Caco-2 (cell line): ENCODE data around the gene GFOD1. TPM values are rescaled to one million over a fixed set of nuclear protein-coding genes. Genes with fewer than 3 reads are reported as not detected.

ENCODE experiments used
- BruUV-seq: library from RNA; stranded (reverse); fragments of 400-500 nt; replicated peaks from 2 replicates; lab custom pipeline; 2021; lab: Mats Ljungman, UMichigan
- CTCF ChIA-PET: fragments of 300-600 bp; sonication (Branson Sonifier 250); formaldehyde crosslinking; loops from one replicate; lab custom pipeline; 2022; ENCODE audit warnings: antibody characterized with exemption; lab: Charles Lee
- POLR2A ChIA-PET: fragments of 300-600 bp; sonication (Branson Sonifier 250); formaldehyde crosslinking; loops from one replicate; lab custom pipeline; 2022; ENCODE audit warnings: antibody characterized with exemption; lab: Charles Lee
- DNase-seq, 2 experiments: peaks; one replicate each; pipeline versions ENCODE4 v3.0.0 to v3.0.0-alpha.2; 2020 to 2022
- H3K27me3 ChIP-seq: replicated peaks from 2 replicates; pipeline ENCODE4 v1.6.0; 2011; ENCODE audit warnings: low read length; ENCODE audit not compliant: control insufficient read depth, insufficient read depth
- H3K36me3 ChIP-seq: 2 replicates; pipeline ENCODE4 v1.5.1; 2011; ENCODE audit warnings: low read length; ENCODE audit not compliant: control insufficient read depth, insufficient read depth
- H3K4me1 ChIP-seq: fragments of 250-450 bp; sonication (Bioruptor Pico); 2 replicates; pipeline ENCODE4 v1.5.1; 2020; ENCODE audit warnings: mild to moderate bottlenecking
- H3K4me3 ChIP-seq: 2 replicates; pipeline ENCODE4 v1.5.1; 2011; ENCODE audit warnings: low read depth, mild to moderate bottlenecking, control low read depth, low read length
- H3K9me3 ChIP-seq: fragments of 250-450 bp; sonication (Bioruptor Pico); 2 replicates; pipeline ENCODE4 v1.5.1; 2020; ENCODE audit warnings: mild to moderate bottlenecking, moderate library complexity
- H3K27ac Mint-ChIP-seq: one replicate; pipeline ENCODE4 v1.8.0; 2022; ENCODE audit warnings: mixed read lengths; ENCODE audit not compliant: unreplicated experiment
- H3K27me3 Mint-ChIP-seq: one replicate; pipeline ENCODE4 v1.8.0; 2022; ENCODE audit warnings: mixed read lengths; ENCODE audit not compliant: insufficient read depth, unreplicated experiment
- H3K36me3 Mint-ChIP-seq: one replicate; pipeline ENCODE4 v1.8.0; 2022; ENCODE audit warnings: mild to moderate bottlenecking, mixed read lengths; ENCODE audit not compliant: insufficient read depth, unreplicated experiment
- H3K4me1 Mint-ChIP-seq: one replicate; pipeline ENCODE4 v1.8.0; 2022; ENCODE audit warnings: low read depth, mixed read lengths; ENCODE audit not compliant: unreplicated experiment
- H3K4me3 Mint-ChIP-seq: one replicate; pipeline ENCODE4 v1.8.0; 2022; ENCODE audit warnings: mild to moderate bottlenecking, moderate library complexity, mixed read lengths; ENCODE audit not compliant: unreplicated experiment
- H3K9me3 Mint-ChIP-seq: one replicate; pipeline ENCODE4 v1.8.0; 2022; ENCODE audit warnings: mixed read lengths; ENCODE audit not compliant: unreplicated experiment
- CTCF ChIP-seq, 2 experiments: fragments of 200-600 bp in 1 of 2; IDR thresholded peaks; 1 replicate in 1 of 2; 2 replicates in 1 of 2; pipeline versions ENCODE4 v1.5.1 to v1.8.0; 2011 to 2022; ENCODE audit warnings: antibody characterized with exemption in 1 of 2, control low read depth in 1 of 2, inconsistent platforms in 1 of 2, low read depth in 1 of 2, low read length in 1 of 2, mild to moderate bottlenecking in 1 of 2, moderate library complexity in 1 of 2; ENCODE audit not compliant: insufficient read depth in 1 of 2, severe bottlenecking in 1 of 2, unreplicated experiment in 1 of 2
- intact Hi-C: fragments of 100-400 bp; cut with micrococcal nuclease; formaldehyde crosslinking; loops from one replicate; pipeline ENCODE4 v1.10.0; 2022; ENCODE audit not compliant: unreplicated experiment
- total RNA-seq: library from RNA; stranded (reverse); gene quantifications from 2 replicates; pipeline ENCODE4 v1.2.3, GENCODE V29; 2022

GFOD1 gene
- total RNA-seq, 1 experiment from 2014 or later = 0.84 TPM

GRCh38 chr6:13396241-13396792 is 91.1 kb downstream of the GFOD1 start:
- Mint-ChIP-seq H3K4me3 (no peak overlapping the region), H3K9me3 (no peaks in the 10 kb centered on the region), H3K4me1 (no peaks in the 10 kb centered on the region), H3K27ac (no peak overlapping the region), H3K27me3 (peaks cover 3% of the 10 kb centered on the region), H3K36me3 (no peaks in the 10 kb centered on the region)
- Histone ChIP-seq H3K4me1 (no peaks in the 10 kb centered on the region), H3K4me3 (no peak overlapping the region), H3K27me3 (no peaks in the 10 kb centered on the region), H3K36me3 (no peaks in the 10 kb centered on the region), H3K9me3 (no peaks in the 10 kb centered on the region)
- DNase-seq = no peak
- BruUV-seq = no TSS peak
- TF ChIP-seq CTCF (IDR thresholded peaks at IDR 0.05; ENCODE audit: insufficient read depth in 1 of 2, low read depth in 1 of 2, low read length in 1 of 2, severe bottlenecking in 1 of 2, unreplicated experiment in 1 of 2) = no peak
- CTCF ChIA-PET = no interaction called here
- intact Hi-C loops = no loop called here
- POLR2A ChIA-PET = no interaction called here

GRCh38 chr6:13395272-13396237 is 91.8 kb downstream of the GFOD1 start:
- BruUV-seq = no TSS peak
- Mint-ChIP-seq H3K27ac (no peak overlapping the region), H3K4me3 (no peak overlapping the region), H3K4me1 (no peaks in the 10 kb centered on the region), H3K36me3 (no peaks in the 10 kb centered on the region), H3K9me3 (no peaks in the 10 kb centered on the region), H3K27me3 (peaks cover 3% of the 10 kb centered on the region)
- TF ChIP-seq CTCF (IDR thresholded peaks at IDR 0.05; ENCODE audit: insufficient read depth in 1 of 2, low read depth in 1 of 2, low read length in 1 of 2, severe bottlenecking in 1 of 2, unreplicated experiment in 1 of 2) = no peak
- H3K4me1 ChIP-seq = no peaks in the 10 kb centered on the region
- no peaks in the 10 kb centered on the region for H3K36me3 ChIP-seq
- intact Hi-C loops = no loop called here
- H3K9me3 ChIP-seq = no peaks in the 10 kb centered on the region
- ChIA-PET POLR2A (no interaction called here), CTCF (no interaction called here)
- H3K4me3 ChIP-seq = no peak overlapping the region
- no peaks in the 10 kb centered on the region for H3K27me3 ChIP-seq
- no peak for DNase-seq

GRCh38 chr6:13392462-13392861 is 94.9 kb downstream of the GFOD1 start:
- Mint-ChIP-seq H3K27ac (no peak overlapping the region), H3K27me3 (peaks cover 3% of the 10 kb centered on the region), H3K9me3 (no peaks in the 10 kb centered on the region), H3K4me3 (no peak overlapping the region), H3K36me3 (no peaks in the 10 kb centered on the region), H3K4me1 (no peaks in the 10 kb centered on the region)
- TF ChIP-seq CTCF (IDR thresholded peaks at IDR 0.05; ENCODE audit: insufficient read depth in 1 of 2, low read depth in 1 of 2, low read length in 1 of 2, severe bottlenecking in 1 of 2, unreplicated experiment in 1 of 2) = no peak
- H3K4me3 ChIP-seq = no peak overlapping the region
- no peaks in the 10 kb centered on the region for H3K4me1 ChIP-seq
- no peaks in the 10 kb centered on the region for H3K27me3 ChIP-seq
- H3K9me3 ChIP-seq = no peaks in the 10 kb centered on the region
- DNase-seq = no peak
- ChIA-PET POLR2A (no interaction called here), CTCF (no interaction called here)
- BruUV-seq = no TSS peak
- intact Hi-C loops = no loop called here
- no peaks in the 10 kb centered on the region for H3K36me3 ChIP-seq
